Astrocyte of the spinal cord (primary cell): ENCODE data around the gene PTPRD.

ENCODE experiments used
- DNase-seq: peaks from one replicate; pipeline ENCODE4 v3.0.0; 2011; ENCODE audit warnings: low read depth, low spot score
- H3K4me3 ChIP-seq: 2 replicates; pipeline ENCODE4 v1.5.1; 2011; ENCODE audit warnings: low read depth, mild to moderate bottlenecking, low read length, moderate library complexity
- CTCF ChIP-seq: IDR thresholded peaks from 2 replicates; pipeline ENCODE4 v1.5.1; 2012; ENCODE audit warnings: low read depth, mild to moderate bottlenecking, low read length, inconsistent platforms
- in situ Hi-C: cut with HindIII; loops from 2 replicates; pipeline ENCODE4 v1.10.0; 2017; ENCODE audit warnings: low sequenced_read_pairs

The PTPRD gene

GRCh38 chr9:8622222-8622802 is 1990.5 kb downstream of the PTPRD start:
- in situ Hi-C loops: no loop called here
- H3K4me3 ChIP-seq: no peak overlapping the region
- DNase-seq: no peak
- no peak for TF ChIP-seq CTCF

GRCh38 chr9:8621416-8621815 is 1991.4 kb downstream of the PTPRD start:
- no peak for TF ChIP-seq CTCF
- H3K4me3 ChIP-seq: no peak overlapping the region
- in situ Hi-C loops: no loop called here
- DNase-seq: no peak

GRCh38 chr9:8616414-8616813 is 1996.4 kb downstream of the PTPRD start:
- in situ Hi-C loops: no loop called here
- no peak overlapping the region for H3K4me3 ChIP-seq

GRCh38 chr9:8614926-8615440 is 1997.8 kb downstream of the PTPRD start:
- in situ Hi-C loops: no loop called here
- no peak for DNase-seq
- TF ChIP-seq CTCF: no peak
- H3K4me3 ChIP-seq: no peak overlapping the region

More at GRCh38 chr9:8616414-8616813, 1996.4 kb downstream of the PTPRD start:
- DNase-seq: no peak
- TF ChIP-seq CTCF: no peak

- no peak for TF ChIP-seq CTCF
- no peak overlapping the region for H3K4me3 ChIP-seq
- in situ Hi-C loops: no loop called here
- no peak for DNase-seq
Measured at GRCh38 chr9:8613346-8613825, 1999.4 kb downstream of the PTPRD start.

GRCh38 chr9:8611153-8611552 is 2001.6 kb downstream of the PTPRD start:
- TF ChIP-seq CTCF: no peak
- no peak for DNase-seq
- H3K4me3 ChIP-seq: no peak overlapping the region
- in situ Hi-C loops: no loop called here
